Non-pigmented ciliary epithelial cell (primary cell): ENCODE results near the gene PNPLA8.
"Not testable (repeated sequence)": the region's sequence is repeated elsewhere in the genome, so short reads cannot be mapped to it uniquely, and the experiment has no call there.

Experiments
- DNase-seq: peaks from one replicate; pipeline ENCODE4 v3.0.0-alpha.2; 2010; ENCODE audit warnings: low read depth

PNPLA8 gene

DNA sequence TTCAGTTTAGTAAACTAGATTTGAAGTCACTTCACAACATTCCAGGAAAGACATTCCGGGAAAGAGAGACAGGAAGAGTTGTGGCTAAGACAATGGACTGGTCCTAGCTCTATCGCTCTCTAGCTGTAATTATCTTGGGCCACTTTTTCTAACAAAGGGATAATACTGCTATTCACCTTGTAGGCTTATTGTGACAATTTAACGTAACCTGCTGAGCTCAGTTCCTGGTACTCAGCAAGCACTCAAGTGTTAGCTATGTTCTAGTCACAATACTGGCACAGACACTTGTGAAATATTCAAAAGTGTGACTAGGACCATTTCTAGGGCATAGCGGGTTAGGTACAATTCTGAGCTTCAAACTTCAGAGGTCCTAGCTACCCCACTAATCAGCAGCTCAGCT, 57.7 kb downstream of the PNPLA8 start:
- DNase-seq = no peak

DNA sequence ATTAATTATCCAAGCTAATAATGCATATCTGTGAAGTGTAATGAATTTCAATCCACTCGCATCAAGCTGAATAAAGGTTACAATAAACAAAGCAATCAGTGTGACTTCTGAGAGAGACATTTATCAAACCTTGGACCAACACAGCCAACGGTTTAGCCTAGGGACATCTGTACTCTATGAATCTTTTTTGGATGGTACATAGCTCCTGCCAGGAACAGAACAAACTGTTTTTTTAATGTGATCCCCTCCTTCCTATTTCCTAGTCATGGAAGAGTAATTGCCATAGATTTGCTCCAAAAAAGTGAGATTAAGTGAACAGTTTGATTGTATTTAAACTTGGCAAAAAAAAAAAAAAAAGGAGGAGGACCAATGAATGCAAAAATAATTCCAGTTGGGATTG, 58.5 kb downstream of the PNPLA8 start:
- DNase-seq = no peak

DNA sequence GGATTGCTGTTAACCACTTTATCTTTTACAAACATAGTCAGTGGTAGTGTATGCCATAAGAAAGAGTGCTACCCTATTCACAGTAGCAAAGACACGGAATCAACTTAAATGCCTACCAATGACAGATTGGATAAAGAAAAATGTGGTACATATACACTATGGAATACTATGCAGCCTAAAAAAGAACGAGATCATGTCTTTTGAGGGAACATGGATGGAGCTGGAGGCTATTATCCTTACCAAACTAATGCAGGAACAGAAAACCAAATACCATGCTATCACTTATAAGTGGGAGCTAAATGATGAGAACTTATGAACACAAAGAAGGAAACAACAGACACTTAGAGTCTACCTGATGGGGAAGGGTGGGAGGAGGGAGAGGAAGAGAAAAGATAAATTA, 59.6 kb downstream of the PNPLA8 start:
- not testable (repeated sequence) for DNase-seq

DNA sequence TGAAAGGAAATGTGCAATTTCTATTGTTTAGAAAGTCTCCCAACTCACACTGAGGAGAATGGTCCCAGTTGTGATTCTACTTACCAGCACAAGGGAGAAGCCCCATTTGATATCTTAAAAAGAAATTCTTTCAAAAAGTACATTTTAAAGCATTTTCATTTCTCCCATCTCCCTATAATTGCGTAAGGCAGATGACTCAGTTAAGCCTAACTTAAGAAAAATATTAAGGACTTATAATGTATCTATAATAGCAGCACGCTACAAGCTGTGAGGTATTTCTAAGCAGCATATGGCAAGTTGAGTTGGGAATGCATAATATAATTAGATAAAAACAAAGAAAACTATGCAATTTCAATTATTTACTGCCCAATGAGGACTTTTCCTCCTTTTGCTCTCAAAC, 61.2 kb downstream of the PNPLA8 start:
- no peak for DNase-seq

DNA sequence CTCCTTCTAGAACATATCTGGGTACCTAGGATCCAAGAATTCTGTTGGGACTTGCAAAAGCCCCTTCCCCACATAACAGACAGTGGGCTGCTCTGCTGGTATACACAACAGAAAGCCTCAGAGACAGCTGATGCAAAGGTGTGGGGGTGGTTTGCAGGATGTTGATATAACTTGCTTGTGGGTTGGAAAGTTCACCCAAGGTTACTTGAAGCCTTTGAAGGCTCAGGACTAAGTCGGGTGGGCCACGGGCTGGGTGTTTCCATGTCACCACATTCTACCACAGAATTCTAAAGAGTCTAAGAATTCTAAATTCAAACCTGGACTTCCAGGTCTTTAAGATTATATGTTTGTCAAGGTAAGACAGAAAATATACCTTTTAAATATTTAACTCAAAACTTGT, 62.3 kb downstream of the PNPLA8 start:
- no peak for DNase-seq

DNA sequence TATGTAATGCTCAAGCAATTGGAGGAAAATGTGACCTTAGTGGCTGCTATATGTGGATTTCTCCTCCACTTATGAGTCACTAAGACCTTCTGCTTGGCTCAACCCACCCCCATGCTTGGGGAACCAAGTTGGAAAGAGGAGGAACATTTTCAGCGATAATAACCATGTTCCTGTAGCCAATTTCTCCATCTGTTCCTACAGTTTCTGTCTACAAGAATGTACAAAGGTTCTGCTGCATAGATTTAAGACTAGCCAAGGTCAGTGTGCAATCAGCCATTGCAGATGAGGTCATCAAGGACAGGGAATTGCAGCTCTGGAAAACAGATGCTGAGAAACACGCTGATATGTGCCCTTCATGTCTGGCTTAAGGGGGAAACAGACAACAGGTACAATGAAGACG, 64.1 kb downstream of the PNPLA8 start:
- DNase-seq = no peak

DNA sequence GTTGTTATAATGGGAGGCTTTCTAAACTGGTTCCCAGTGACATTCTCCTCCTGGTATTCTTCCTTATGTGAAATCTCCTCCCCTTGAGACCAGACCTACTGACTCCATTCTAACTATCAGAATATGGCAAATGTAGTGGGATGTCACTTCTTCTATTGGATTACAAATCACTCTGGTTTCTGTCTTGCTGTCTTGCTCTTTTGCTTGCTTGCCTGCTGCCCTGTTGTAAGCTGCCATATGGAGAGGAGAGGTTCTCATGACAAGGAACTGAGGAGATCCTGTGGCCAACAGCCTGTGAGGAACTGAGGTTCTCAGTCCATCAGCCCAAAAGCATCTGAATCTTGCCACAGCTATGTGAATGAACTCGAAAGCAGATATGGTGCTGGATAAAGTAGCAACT, 65.0 kb downstream of the PNPLA8 start:
- DNase-seq = no peak

DNA sequence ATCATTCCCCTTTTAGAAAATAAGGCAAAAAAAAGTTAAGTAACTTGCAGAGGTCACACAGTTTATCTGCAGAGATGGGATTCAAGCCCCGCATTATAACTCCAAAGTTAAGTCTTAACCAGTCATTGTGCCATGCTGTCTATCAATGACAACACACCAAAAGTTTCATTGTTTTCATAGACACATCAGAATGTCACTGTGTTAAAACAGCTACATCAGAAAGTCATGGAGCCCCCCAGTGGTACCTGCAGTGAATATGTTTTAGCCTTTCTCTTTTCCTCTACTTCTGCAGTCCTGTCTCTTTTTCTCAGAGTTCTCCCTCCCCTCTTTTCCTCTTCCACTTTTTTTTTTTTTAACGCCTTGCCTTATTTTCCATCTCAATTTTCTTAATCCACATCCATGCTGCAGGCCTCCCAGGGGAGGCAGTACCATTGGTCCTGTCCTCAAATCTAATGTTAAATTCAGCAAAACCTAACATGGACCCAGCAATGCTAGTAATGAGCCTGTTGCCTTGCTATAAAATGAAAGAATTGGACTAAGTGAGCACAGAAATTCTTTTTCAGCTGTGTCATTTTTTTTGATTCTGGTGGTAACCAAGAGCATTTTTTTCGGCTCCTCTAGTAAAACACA, 65.9 kb downstream of the PNPLA8 start:
- DNase-seq = no peak

DNA sequence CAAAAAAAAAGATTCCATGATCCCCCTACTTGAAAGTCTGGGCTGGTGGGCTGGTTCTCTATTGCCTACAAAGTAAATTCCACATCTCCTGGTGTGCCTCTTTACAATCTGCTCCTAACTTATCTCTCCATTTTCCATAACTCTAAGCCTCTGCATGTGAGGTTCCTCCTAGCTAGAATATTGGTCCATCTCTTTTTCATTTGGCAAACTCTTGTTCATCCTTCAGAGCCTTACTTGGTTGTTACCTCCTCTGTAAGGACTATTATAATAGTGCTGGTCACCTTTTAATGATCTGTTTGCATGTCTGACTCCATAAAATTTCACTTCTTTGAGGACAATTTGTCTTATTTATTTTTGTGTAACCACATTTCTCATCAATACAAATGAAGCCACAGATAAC, 68.1 kb downstream of the PNPLA8 start:
- no peak for DNase-seq

DNA sequence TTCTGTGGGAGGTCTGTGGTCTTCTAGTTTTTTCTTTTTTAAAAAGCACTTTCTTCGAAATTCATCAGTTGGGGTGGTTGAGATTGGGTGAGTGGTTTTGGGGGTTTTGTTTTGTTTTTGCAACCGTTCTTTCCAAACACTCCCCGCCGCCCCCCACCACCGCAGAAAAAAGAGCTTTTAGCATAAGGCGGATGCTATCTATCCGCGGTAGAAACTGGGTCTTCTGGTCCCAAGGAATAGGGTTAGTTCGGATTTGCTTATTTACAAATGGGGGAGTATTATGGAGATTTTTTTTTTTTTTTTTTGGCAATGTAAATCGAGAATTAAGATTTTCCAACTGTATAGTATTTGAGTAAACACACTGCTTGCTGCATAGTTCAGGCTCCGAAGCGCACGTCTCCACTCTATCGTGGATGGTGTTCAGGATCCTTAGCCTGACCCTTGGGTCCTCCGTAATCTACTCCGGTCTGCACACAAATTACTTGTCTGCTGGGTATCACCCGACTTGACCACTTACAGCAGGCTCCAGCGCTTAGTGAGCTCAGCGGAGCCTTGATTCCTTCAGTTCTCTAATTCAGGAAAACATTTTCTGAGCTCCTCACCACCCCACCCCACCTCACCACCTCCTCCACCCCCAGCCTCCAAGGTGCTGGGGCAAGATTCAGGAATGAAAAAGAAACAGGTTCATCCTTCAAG, 68.9 kb downstream of the PNPLA8 start:
- no peak for DNase-seq

DNA sequence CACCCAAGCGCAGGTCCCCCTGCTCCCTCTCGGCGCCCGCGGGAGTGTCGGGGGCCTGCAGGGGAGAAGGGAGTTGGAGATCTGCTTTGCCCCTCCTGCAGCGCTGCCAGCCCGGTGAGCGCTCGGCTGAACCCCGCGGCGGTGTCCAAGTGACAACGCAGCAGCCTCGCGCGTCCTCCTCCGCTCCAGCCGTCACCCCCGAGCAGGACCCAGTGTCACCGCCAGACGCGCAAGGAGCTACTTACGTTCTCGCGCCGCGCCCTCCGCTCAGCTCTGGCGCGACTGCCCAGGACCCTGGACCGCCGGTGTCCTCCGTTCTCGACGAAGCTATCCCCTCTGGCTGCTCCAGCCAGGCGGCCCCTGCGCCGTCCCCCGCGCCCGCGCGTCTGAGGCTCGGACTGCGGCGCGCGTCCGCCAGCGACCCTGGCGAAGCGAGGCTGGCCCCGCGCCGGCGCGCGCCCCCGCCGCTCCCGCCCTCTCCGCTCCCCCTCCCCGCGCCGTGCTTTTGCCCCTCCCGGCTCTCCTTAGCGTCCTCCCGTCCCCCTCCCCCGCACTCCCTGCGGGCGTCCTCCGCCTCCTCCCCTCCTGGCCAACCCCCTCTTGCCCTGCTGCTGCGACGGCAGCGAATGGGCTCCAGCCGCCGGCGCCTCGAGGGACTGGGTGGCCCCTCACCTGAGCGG, 69.8 kb downstream of the PNPLA8 start, which contains the start of gene NRCAM:
TSS of gene NRCAM (minus strand) at position 439 of the 680 bp plus-strand sequence. CDS start 216,372 bp downstream, outside the sequence.
- no peak for DNase-seq

DNA sequence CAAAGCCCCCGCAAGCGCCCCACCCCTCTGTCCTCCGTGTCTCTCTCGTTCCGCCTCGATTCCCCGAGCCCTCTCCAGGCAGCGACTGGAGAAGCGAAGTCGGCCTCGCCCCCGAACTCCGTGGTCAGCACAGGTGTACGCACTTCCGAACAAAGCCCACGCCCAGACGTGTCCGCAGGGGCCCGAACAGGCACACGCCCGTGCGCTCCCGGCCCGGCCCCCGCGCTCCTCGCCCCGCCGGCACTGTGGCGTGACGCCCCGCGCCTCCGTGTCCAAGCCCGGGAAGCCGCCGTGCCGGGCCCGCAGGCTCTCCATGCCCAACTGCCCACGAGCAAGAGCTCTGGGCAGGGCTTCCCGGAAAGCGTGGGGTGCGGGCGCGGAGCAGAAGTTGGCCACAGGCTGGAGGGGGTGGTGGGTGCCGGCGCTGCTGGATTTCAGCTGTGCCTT, 70.4 kb downstream of the PNPLA8 start:
- no peak for DNase-seq

DNA sequence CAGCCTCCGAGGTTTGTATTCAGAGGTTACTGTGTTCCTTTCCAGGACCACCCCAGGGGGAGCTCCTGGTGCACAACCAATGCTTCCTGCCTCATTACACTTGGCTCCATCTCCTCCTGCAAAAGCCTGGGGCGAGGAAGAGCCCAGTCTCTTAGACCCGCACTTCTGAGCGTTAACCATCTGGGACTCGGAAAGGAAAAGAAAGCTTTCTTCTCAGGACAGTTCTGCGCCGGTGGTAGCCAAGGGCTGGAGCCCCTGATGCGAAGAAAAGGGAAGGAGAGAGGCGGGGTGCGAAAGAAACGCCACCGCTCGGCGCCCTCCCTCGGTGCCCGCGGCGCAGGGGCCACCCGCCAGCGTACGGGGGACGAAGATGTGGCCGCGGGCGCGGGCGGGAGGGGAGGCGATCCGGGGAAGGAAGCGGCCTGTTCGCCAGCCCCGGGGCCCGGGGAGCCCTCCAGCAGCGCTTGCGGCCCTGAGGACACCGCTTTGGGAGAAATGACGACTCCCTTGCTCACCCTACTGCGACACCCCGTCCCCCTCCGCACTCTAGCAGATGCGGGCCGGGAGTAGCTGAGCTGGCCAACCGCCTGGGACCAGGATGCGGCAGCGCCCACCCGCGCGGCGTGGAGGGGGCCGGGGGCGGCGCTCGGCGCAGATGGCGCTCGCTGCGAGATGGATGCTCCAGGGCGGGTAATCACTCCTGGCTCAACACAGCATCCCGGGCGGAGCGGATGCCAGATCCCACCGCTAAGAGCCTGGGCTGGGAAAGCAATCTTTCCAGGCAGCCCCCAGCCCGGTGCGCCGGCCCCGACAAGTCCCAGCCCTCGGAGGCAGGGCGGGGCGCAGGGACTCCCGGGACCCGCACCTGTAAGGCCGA, 71.0 kb downstream of the PNPLA8 start:
- DNase-seq = no peak

DNA sequence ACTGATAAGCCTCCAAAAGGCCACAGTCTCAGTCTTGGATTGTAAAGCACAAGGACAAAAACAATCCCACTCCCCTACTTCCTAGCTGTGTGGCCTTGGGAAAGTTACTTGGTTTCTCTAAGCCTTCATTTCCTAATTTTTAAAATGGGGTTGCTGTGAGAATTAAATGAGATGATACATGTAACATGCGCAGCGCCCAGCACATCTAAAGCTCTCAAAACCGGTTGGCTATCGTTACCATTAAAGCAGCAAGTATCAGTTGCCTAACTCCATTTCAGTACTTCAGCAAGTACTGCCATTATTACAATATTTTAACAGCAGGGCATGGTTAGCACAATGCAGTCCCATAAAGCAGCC, 71.6 kb downstream of the PNPLA8 start:
- DNase-seq = no peak

DNA sequence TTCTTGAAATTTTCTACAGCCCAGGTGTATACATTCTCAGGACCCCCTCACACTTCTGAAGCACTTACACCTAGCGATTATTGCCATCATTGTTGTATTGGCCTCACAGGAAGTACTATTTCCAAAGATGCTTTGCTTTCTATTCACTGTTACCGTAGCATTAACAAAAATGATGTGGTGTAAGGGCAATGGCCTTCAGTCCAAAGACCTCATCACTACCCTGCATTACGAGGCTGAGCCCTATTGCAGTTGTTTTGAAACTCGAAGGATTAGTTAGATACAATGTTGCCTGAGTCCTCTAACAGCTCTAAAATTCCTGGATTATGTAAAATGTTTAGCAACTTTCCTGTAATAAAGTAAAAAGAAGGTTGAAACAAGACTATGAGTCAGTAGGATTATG, 72.6 kb downstream of the PNPLA8 start:
- DNase-seq = no peak

DNA sequence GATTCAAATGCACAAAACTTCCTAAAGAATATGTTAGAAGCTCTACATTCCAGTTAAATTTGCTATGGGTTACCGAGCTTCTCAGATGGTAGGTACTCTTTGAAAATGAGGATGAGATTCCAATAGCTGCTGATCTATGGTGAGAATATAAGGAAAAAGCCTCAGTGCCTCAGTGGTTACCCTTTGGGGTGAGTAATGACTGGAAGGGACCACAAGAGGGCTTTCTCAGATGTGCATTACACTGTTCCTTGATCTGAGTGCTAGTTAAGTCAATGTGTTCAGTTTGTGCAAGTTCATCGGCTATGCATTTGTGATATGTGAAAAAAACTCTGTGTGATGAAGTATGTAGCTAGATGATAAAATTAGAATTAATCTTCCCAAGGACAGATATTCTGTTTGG, 73.2 kb downstream of the PNPLA8 start:
- no peak for DNase-seq

DNA sequence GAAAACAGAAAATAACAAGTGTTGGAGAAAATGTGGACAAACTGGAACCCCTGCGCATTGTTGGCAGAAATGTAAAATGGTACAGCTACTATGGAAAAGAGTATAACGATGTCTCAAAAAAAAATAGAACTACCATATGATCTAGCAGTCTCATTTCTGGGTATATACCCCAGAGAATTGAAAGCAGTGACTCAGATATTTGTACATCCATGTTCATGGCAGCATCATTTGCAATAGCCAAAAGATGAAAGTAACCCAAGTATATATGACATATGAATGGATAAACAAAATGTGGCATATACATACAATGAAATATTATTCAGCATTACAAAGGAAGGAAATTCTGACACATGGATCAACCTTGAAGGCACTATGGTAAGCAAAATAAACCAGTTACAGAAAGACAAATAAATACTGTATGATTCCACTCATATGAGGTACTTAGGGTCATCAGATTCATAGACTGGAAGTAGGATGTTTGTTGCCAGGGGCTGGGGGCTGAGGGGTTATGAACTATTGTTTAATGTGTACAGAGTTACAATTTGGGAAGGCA, 74.6 kb downstream of the PNPLA8 start:
- DNase-seq = no peak

DNA sequence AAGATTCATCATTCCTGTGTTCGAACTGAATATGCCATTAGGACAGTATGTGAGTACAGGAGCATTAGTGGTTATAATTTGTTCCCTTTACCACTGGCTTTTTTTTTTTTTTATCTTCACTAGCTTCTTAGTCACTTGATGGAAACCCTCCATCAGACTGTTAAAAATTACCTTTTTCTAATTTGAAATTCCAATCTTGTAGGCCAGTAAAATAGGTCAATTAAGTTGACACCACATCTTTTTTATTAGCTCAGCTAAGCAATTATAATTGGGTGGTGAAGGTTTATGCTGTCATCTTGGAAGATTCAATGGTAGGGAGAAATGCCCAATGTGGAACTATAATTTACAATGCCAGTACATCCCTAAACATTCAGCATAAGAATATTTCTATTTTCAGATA, 75.8 kb downstream of the PNPLA8 start:
- no peak for DNase-seq

DNA sequence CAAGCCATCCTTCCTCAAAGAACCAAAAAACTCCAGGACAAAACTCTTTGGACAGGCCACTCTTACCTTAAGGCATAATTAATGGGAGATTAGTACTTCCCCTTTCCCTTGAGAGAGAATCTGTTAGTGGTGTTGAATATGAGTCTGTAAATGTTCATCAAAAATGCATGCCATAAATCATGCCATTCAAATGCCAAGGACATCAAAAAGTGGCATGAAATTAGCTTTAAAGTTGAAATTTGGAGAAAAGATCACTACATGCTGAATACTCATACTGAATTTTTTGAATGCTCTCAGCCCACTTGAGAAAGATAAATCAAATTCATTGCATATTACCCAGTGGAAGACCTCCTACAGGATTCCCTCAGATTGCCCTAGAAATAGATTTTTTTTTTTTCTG, 76.4 kb downstream of the PNPLA8 start:
- DNase-seq = no peak

DNA sequence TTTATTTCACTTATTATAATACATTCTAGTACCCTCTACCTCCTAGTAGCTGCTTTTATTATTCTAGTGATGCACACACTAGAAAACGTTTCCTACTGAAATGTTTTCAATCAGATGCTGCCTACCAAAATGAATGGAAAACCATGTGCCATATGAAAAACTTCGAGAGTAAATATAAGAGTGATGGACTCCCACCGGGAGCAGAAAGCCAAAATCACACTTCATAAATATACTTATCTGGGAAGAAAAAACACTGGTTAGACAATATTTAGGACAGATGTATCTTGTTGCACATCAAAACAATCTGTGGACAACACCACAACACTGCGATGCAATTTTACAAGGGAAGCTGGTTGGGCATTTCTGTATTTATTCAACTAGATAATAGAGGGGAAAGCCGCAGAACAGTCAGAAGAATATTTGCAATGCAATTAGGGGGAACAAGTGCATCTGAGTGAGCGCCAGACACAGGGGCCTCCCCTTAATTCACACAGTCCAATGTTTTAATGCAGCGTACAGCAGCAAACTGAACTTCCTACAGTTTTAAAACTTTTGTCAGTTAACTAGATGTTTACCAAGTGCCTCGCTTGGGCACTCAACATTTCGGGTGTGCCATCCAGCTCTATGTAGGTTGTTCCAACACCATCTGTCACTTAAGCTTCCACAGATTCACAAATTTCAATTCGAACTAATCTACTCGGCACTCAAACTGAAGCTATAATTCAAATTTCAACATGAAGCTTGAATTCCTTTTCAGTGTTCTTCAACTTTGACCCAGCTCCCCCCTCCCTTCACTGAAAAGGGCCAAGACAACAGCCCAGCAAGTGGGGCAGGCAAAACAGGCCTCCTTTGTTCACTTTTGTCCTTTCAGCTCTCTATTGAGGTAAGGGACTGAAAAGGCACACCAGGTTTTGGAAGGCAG, 77.1 kb downstream of the PNPLA8 start:
- no peak for DNase-seq

DNA sequence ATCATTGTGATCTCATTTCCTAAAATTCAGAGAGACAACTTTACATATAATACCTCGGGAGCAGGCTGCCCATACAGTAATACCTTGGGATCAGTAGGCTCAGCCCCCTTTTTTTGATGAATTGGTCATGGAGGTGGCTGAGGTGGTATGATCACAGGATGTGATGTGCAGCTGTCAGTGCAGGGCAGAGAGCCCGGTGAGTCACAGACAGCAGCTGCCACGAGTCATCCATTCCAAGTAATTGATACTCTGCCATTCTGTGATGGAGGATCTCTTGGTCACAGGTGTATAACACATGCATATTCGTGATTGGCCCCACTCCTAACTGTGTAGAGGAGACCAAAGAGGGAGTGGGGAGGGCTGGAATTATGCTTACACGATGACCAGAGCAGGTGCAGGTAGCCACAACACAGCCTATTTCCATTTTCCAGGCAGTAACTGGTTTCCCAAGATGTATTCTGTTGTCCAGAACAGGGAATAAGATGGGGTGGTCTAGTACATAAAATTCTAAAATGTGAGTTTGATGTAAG, 83.8 kb downstream of the PNPLA8 start:
- DNase-seq = no peak
